A549 treated with AZD9567 at 1 μM for 4 hours (cell line): ENCODE results near the gene SEC31B. TPM values are rescaled to one million over a fixed set of nuclear protein-coding genes. Genes with fewer than 3 reads are reported as not detected.

ENCODE experiments used
- total RNA-seq: library from RNA; stranded (reverse); fragments of 200-300 nt; extraction: Qiagen RNA extraction; gene quantifications from 5 replicates; pipeline ENCODE4 v1.2.3, GENCODE V29; 2022; ENCODE audit not compliant: insufficient read depth

SEC31B gene, protein sequence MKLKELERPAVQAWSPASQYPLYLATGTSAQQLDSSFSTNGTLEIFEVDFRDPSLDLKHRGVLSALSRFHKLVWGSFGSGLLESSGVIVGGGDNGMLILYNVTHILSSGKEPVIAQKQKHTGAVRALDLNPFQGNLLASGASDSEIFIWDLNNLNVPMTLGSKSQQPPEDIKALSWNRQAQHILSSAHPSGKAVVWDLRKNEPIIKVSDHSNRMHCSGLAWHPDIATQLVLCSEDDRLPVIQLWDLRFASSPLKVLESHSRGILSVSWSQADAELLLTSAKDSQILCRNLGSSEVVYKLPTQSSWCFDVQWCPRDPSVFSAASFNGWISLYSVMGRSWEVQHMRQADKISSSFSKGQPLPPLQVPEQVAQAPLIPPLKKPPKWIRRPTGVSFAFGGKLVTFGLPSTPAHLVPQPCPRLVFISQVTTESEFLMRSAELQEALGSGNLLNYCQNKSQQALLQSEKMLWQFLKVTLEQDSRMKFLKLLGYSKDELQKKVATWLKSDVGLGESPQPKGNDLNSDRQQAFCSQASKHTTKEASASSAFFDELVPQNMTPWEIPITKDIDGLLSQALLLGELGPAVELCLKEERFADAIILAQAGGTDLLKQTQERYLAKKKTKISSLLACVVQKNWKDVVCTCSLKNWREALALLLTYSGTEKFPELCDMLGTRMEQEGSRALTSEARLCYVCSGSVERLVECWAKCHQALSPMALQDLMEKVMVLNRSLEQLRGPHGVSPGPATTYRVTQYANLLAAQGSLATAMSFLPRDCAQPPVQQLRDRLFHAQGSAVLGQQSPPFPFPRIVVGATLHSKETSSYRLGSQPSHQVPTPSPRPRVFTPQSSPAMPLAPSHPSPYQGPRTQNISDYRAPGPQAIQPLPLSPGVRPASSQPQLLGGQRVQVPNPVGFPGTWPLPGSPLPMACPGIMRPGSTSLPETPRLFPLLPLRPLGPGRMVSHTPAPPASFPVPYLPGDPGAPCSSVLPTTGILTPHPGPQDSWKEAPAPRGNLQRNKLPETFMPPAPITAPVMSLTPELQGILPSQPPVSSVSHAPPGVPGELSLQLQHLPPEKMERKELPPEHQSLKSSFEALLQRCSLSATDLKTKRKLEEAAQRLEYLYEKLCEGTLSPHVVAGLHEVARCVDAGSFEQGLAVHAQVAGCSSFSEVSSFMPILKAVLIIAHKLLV
- 2.1 to 4.3 TPM (median 2.8 TPM) in 5 replicates for total RNA-seq

DNA sequence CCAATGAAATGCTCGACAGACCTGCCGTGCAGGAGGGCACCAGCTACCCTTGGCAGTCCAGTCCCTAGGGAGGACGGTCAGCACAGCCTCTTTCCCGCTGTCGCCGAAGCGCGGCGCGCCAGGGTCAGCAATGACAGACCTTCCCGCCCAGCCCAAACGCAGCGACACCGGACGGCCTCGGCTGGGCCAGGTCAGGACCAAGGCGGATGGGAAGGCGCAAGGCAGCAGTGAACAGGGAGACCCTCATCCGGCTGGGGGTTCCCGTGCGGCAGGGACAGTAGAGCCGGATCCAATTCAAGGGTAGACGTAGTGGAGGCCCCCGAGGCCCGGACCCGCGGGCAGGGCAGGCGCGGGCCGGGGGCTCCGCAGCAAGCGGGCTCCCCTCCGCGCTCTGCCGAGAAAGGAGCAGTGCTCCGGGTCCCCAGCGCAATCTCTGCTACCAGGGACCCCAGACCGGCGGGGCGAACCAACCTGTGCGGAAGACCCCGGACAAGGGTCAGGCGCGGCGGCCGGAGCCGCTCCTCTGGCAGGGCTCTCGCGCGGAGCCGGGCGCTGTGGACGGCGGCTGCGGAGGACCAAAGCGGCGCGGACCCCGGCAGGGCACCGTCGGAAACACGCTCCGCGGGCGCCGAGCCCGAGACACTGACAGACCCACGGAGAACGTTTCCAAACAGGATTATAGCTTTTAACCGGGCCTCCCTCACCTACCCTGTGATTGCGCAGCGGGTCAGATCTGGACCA, at the start of gene SEC31B:
Gene SEC31B (minus strand): TSS at position 551 of the 741 bp plus-strand sequence. CDS start 2,909 bp downstream, outside the sequence.

DNA sequence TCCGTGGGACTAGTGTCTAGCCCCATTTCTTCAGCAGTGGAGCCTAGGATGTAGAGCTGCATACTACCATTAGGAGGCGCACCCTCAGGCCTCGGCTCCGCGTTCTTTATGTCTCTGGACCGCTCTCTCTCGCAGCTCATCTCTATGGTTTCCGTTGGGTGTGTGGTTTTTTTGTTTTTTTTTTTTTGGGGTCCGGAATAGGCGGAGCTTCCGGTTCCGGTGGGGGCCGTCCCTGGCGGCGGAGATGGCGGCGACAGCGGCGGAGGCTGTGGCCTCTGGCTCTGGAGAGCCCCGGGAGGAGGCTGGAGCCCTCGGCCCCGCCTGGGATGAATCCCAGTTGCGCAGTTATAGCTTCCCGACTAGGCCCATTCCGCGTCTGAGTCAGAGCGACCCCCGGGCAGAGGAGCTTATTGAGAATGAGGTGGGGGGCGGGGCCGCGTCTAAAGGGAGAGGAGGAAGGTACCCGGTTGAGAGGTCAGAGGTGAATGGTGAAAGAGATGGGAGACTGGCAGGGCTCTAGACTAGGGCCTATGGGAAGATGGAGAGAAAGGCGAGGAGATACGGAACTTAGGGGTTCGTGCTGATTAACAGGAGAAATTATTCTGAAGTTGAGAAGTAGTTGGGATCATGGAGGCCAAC, 16.2 kb upstream of the SEC31B start, which contains the start of gene HIF1AN:
Gene HIF1AN (plus strand): TSS at position 229 of the 639 bp plus-strand sequence. CDS start 16 bp downstream, at position 245.

DNA sequence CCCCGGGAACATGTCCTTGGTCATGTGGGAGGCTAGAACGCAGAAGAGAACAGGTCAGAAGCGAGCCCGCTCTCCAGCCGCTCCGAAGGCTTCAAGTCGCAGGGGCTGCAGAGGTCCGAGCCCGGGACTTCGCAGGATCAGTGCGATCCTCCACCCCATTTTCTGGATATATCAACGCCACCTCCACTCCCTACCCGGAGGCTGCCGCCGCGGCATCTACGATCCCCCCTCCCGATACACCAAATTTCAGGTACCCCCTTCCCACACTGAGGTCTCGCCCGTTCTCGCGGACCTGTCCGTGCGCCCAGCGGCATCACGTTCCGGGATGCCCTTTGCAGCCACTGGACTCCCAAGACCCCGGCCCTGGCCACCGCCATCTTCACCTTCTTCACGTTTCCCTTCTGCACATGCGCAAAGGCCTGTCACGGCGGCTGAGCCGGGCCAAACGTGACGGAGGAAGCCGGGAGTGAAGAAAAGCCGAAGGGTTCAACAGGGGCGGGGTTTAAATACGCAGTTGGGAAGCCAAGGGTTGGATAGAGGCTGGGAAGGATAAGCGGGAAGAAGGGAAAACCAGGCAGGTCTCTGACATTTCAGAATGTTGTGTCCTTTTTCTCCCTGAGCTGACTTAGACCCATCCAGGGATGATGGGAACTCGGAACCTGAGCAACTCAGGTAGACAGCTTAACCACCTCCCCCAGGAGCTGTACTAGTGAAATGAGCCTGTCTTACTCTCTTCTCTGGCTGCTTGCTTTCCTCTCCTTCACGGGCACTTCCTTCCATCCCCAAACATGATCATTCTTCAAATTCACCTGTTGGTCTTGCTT, 10.0 kb upstream of the SEC31B start, which contains the start of gene NDUFB8:
Gene NDUFB8 (minus strand): TSS at position 397 of the 824 bp plus-strand sequence. CDS start 20 bp downstream, at position 377.

DNA sequence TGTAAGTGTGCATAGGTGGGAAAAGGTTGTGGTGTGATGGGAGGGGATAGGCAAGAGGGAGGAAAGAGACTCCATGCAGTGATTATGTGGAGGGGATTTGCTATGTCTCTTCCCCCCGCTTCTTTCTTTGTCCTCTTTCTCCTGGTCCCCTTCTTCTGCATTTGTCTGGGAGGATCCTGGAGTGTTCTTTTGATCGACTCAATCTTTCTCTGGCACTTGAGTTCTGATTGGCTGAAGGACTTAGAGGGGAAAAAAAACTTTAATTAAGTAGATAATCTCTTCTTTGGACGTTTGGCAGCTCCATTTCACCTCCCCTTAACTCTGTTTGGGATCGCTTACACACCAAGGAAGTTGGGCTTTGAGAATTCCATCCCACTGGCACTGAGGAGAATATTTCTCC, 57.0 kb downstream of the SEC31B start, which contains the start of gene WNT8B:
Gene WNT8B (plus strand): TSS at position 301 of the 400 bp plus-strand sequence. CDS start 160 bp downstream, outside the sequence.

Other genes starting within 250 kb of the SEC31B start
- 96.0 to 106 TPM (median 101 TPM) in 5 replicates for gene BLOC1S2, start 233.2 kb downstream of the SEC31B start, total RNA-seq
- gene PKD2L1, start 189.6 kb downstream of the SEC31B start, total RNA-seq = 0.03 to 0.59 TPM (median 0.05 TPM) in 4 of 5 replicates, not detected in the other
- gene SCD, start 172.6 kb downstream of the SEC31B start, total RNA-seq = 140 to 192 TPM (median 164 TPM) in 5 replicates
- not detected in 5 replicates for gene WNT8B, start 56.9 kb downstream of the SEC31B start, total RNA-seq
- 276 to 291 TPM (median 283 TPM) in 5 replicates for gene NDUFB8, start 10.0 kb upstream of the SEC31B start, total RNA-seq
- 14.1 to 19.6 TPM (median 18.1 TPM) in 5 replicates for gene HIF1AN, start 16.1 kb upstream of the SEC31B start, total RNA-seq
- gene PAX2, start 225.7 kb upstream of the SEC31B start, total RNA-seq = 0.12 to 0.24 TPM (median 0.19 TPM) in 4 of 5 replicates, not detected in the other